NCI-H2029 (cell line): ENCODE data around the gene EML2.
"Not testable (repeated sequence)": the region's sequence is repeated elsewhere in the genome, so short reads cannot be mapped to it uniquely, and the experiment has no call there.

Source experiments
- DNase-seq: peaks from one replicate; lab custom pipeline; 2025; lab: John Stamatoyannopoulos, UW

The EML2 gene

DNA sequence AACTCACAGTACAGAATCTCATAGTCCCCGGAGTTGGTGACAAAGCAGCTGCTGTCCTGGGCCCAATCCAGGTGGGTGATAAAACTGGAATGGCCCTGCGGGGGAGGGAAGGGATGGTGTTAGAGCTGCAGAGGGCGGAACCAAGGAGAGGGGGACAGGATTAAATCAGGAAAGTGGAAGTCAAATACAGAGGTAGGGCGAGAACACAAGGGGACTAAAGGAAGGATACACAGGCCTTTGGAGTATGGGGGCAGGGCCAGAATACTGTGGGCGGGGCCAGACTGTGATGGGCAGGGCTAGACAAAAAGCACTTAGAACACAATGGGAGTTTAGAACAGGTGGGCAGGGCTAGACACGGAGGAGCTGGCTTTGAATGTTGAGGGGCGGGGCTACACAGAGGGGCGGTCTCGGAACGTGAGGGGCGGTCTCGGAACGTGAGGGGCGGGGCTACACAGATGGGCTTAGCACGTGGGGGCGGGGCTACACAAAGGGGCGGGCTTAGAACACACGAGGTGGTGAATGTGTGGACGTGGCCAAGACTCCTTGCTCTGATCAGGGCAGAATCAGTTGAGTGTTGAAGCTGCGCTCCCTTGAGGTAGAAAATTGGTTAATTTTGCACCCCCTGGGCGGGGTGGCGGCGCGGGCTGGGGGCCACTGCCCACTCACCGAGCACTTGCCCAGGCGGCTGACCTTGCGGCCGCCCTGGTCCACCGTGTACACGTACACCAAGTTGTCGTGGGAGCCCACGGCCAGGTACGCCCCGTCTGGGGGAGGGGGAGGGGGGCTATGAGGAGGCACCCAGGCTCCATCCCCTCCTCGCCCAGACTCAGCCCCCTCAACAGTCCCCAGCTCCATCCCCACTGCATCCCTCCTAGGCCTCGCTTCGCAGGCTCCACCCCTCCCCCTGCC is 23.1 kb downstream of the EML2 start:
- DNase-seq = peak; percentile 93

DNA sequence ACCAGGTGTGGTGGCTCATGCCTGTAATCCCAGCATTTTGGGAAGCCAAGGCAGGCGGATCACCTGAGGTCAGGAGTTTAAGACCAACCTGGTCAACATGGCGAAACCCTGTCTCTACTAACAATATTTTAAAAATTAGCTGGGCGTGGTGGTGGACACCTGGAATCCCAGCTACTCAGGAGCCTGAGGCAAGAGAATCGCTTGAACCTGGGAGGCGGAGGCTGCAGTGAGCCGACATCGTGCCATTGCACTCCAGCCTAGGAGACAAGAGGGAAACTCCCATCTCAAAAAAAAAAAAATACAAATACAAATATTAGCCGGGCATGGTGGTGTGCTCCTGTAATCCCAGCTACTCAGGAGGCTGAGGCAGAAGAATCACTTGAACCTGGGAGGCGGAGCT is 24.1 kb downstream of the EML2 start:
- not testable (repeated sequence) for DNase-seq

DNA sequence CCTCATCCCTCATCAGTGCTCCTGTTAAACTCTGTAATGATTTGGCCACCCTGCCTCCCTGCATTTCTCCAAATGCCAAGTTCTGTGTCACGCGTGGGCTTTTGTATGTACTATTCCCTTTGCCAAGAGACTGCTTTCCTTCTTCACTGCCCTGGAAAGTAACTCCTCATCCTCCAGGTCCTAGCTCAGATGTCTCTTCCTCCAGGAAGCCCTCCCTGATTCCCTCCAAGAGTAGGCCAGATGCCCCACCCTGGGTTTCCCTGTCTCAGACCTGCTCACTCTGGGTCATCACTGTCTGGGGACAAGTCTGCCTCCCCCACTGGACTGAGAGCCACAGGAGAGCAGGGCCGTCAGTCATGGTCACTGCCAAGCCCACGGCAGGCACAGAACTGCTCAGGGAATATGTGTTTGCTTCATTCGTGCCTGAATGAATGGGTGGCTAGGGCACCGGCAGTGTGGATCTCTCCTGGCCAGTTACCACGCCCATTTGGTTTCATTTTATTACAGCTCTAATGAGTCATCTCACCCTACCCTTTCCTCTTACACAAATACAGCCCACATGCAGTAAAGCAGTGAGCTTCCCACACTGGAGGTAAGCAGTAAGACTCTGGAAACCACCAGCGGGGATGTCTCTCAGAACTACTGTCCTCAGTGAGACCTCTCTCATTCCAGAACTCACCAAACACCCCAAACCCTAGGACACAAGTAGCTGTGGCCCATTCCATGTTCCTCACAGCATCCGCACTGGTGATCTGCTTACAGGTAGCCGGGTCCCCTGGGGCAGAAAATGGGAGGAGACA is 25.1 kb downstream of the EML2 start:
- peak; percentile 44 for DNase-seq

DNA sequence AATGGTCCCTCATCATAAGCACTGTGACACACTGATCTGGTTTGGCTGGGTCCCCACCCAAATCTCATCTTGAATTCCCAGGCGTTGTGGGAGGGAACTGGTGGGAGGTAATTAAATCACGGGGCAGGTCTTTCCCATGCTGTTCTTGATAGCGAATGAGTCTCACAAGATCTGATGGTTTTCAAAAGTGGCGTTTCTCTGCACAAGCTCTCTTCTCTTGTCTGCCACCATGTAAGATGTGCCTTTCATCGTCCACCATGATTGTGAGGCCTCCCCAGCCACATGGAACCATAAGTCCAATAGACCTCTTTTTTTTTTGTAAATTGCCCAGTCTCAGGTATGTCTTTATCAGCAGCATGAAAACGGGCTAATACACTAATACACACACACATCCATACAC is 30.2 kb downstream of the EML2 start:
- DNase-seq = no peak

DNA sequence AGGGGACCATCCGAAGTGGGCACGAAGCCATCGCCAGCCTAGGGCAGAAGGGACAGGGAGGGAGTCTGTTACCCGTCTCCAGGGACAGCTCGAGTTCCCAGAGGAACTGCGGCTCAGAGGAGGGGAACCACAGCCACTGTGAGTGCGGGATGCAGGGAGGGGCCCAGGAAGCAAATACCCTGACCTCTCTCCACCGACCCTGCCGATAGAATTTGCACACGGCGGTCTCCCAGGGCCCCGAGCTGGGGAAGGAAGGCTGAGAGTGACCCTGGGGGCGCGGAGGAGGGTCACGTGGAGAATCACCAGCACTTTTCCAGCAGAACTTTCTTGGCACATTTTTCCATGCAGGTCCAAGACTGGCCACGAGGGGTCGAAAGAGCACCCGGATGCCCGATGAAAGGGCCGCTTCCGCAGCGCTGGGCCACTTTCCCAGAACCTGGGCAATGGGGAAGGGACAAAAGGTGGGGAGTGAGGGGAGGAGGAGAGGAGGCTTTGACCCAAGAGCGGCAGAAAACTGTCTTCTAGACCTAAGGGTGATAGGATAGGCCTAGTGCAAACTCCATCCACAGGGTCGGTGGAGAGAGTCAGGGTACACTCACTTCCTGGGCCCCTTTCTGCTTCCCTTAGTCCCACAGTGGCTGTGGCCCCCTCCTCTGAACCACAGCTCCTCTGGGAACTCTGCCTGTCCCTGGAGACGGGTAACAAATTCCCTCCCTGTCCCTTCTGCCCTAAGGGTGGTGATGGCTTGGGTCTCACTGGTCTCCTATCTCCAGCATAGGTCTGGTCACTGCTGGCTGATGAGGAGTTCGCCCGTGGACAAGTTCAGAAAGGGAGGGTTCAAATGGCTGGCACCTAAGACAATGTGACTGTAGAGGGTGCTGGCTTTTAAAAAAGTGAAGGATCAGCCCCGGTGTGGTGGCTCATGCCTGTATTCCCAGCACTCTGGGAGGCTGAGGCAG is 31.8 kb downstream of the EML2 start:
- peak; percentile 14 for DNase-seq

DNA sequence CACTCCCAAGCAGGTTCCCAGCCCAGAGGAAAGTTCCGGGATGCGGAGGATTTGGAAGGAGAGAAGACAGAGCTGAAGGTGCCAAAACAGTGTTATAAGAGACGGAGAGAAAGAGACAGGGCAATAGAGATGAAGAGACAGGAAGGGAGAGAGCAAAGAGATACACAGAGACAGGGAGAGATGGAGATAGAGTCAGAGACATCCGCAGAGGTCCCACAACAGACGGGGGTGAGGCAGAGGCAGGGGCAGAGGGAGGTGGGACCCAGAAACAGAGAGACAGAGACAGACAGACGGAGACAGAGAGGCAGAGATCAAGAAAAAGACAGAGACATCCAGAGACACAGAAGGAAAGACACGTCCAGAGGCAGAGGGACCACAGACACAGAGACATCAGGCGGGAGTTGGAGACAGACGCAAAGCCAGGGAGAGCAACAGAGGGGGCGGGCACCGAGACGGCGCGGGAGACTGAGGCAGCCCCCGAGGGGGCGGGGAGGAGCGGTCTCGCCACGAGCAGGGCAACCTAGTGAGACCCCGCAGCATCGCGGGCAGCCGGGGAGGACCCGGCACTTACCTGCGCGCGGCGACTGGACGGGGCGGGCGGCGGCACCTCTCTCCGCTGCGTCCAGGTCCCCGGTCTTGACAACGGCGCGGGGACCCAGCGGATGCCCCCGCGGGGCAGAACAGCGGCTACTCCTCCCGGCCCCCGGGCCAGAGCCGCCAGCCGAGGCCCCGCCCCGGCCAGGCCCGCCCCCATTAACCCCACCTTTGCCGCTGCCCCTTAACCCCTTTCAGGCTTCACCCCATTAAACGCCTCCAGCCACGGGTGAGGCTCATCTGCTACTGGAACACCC is 37.4 kb downstream of the EML2 start, which contains the start of gene GPR4:
GPR4 (minus strand) TSS at position 689 of the 851 bp plus-strand sequence. CDS start 10,346 bp downstream, outside the sequence.
- no peak for DNase-seq

DNA sequence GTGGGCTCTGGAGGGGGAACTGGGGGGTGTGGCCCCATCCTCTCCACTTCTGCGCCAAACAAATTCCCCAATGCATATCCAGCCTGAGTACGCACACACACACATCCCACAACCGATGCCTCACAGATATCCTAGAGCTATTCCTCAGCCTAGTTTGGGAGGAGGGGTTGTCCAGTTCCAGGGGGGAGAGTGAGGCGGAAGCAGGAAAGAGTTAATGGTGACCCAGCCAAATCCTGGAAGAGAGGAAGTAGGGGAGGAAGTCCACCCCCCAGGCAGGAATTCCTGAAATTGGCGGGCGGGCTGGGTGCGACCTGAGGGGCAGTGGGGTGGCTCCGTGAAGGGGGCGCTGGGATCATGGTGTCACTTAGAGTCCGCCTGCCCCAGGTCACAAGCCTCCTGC is 38.1 kb downstream of the EML2 start:
- DNase-seq = no peak

DNA sequence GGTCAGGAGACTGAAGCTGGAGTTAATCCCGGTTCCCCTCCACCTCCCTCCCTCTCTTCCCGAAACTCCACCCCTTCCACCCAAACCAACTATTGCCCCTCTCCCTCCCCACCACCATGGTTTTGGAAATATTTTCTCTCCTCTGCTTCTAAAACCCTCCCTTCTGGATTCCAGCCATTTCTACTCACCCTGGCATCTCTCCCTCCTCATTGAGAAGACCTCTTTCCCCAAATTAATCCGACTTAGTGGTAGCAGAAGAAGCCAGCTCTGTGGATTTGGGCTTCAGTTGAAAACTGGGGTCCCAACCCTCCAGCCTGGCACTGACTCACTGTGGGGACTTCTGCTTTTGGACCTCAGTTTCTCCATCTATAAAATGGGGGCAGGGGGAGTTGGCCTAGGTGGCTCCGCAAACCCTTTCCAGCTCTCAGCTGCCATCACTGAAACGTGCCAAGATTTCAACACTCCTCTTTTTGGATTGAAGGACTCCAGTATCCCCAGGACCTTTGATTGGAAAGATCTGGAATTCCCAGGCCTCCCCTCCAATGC is 38.8 kb downstream of the EML2 start:
- DNase-seq = no peak

DNA sequence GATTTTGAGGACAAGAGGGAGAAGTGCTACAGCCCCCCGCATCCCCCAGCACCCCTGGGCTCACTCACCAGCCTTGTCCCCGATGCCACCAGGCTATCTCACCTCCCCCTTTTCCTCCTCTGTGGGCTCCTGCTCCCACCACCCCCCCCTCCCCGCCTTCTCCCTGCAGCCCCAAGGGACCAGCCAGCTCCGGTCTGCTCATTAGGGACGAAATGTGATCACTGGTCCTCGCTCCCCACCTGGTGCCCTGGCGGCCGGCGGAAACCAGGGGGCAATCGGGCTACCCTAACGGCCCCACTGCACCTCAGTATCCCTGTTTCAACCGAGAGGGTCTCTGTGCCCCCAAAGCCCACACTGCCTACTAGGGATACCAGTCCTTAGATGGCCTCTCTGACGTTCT is 39.9 kb downstream of the EML2 start:
- DNase-seq = no peak

DNA sequence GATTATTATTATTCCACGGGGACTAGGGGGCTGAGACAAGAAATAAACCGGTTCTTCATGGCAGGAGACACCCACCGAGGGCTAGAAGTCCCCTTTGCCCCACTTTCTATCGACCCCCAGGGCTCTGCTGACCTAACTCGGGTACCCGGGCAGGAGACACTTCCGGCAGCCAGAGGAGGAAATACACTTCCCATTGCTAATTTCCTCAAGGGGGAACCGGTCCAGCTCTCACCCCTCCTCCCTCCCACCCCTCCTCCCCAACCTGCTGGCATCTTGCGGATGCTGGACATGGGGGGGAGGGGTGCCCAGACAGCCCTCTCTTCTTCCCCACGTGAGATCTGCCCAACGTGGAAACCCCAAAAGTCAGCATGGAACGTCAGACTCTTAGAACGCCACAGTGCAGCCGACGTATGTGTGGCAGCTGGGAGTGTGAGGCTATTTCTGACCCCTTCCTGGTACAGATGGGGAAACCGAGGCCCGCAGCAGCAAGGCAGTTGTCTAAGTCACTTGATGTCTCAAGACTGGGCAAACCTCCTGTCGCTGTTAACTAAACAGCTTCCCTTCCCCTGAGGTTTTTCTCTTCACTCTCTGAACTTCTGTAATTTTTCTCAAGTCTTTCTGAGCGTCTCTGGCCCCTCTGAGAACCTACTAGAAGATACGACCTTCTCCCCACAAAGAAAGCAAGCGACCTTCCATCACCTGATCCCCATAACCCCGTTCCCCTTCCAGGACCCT is 40.8 kb downstream of the EML2 start:
- DNase-seq = no peak

DNA sequence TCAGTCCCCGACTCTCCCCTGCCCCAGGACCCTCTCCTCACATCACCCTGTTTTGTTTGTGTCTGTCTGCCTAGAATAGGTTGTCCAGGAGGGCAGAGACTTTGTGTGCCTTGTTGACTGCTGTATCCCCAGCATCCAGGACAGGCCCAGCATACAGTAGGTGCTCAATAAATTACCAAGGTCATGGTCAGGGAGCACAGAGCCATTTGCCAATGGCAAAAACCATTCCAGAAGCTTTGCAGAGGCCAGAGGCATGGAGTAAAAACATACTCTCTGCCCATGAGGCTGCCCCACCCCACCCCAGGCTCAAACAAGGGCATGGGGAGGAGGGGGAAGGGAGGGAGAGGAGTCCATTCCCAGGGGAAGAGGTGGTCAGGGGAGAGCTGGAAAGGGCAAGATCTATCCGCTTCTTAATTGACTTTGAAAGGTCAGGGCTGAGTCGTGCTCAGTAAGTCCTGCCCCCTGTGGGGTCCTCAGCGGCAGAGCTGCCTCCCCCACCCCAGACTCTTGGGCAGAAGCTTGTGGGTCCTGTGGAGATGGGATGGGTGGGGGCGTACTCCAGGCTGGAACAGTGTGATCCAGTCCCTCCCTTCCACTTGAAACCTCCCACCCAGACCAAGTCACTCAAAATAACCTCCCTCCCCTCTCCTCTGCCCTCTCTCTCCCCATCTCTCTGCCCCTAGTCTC is 41.6 kb downstream of the EML2 start:
- DNase-seq = no peak

DNA sequence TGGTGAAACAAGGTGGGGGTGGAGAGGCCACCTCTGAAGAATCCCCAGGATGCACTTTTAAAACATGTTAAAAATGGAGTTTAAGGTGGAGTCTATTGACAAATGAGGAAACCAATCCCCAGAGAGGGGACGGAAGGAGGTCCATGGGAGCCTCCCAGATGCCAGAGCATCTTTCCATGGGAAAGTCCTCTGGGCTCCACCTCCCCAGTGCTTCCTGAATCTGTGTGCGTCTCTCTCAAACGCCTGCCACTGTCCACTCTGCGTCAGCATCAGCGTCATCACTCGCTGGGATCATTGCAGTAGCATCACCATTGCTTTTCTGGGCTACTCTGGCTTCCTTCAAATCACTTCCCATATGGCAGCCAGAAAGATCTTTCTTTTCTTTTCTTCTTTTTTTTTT is 43.4 kb downstream of the EML2 start:
- DNase-seq = no peak

DNA sequence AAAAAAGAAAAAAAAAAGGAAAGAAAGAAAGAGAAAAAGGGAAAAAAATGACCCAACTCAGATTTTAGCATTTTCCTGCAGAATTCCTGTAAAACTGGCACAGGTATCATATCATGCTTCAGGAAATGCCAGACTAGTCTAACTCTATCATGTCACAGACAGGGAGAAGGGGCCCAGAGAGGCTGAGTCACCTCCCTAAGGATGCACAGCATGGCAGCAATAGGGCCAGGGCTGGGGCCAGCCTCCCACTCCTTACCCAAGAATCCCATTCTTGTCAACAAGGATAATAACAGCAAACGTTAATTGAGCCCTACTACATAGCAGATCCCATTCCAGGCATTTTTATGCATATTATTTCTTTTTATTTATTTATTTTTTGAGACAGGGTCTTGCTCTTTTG is 45.7 kb downstream of the EML2 start:
- no peak for DNase-seq

DNA sequence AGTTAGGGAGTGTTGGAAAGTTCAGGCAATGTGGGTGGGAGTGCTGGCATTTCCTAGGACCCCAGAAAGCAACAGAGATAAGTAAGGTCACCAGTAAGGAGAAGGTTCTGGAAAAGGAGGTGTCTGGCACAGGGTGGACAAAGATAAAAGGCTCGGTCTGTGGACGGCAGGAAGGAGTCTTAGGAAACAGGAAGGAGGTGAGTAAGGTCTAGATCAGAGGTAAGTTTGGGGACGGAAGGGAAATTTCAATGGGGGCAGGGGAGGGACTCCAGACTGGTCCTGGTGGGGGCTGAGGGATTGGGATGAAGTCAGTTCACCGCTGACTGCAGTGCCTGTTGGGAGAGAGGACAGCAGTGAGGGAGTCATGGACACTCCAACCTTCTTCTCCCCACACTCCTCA is 46.8 kb downstream of the EML2 start:
- DNase-seq = no peak

DNA sequence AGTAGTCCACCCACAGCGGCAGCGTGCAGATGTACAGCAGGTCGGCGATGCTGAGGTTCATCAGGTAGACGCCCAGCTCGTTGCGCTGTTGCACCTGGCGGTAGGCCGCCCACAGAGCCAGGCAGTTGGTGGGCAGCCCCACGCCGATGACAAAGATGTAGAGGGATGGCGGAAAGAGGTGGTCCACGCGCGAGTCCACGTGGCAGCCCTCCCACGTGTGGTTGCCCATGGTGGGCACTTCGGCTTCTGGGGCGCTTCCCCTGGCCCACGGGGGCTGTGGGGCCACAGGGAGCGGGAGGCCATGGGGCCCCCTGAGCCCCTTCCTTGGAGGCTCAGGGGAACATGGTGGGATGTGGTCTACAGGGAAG is 47.6 kb downstream of the EML2 start:
- no peak for DNase-seq

DNA sequence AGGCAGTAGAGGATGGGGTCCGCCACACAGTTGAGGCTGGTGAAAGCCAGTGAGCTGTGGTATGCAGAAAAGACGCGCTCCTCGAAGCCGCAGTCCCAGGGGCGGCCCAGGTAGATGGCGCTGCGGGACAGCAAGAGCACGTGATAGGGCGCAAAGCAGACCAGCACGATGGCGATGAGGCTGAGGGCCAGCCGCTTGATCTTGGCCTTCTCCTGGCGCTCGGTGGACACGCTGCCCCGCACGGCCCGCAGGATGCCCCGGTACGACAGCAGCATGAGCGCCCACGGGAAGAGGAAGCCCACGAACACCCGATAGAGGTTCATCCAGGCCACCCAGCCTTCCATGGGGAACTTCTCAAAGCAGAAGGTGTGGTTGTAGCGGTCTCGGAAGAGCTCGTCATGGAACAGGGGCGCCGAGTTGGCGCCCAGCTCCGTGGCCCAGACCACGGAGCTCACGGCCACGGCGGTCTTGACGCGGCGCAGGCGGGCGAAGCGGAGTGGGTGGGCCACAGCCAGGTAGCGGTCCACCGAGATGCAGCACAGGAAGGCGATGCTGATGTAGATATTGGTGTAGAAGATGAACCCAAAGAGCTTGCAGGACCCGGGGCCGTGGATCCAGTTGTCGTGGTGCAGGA is 48.1 kb downstream of the EML2 start:
- peak; percentile 27 for DNase-seq

DNA sequence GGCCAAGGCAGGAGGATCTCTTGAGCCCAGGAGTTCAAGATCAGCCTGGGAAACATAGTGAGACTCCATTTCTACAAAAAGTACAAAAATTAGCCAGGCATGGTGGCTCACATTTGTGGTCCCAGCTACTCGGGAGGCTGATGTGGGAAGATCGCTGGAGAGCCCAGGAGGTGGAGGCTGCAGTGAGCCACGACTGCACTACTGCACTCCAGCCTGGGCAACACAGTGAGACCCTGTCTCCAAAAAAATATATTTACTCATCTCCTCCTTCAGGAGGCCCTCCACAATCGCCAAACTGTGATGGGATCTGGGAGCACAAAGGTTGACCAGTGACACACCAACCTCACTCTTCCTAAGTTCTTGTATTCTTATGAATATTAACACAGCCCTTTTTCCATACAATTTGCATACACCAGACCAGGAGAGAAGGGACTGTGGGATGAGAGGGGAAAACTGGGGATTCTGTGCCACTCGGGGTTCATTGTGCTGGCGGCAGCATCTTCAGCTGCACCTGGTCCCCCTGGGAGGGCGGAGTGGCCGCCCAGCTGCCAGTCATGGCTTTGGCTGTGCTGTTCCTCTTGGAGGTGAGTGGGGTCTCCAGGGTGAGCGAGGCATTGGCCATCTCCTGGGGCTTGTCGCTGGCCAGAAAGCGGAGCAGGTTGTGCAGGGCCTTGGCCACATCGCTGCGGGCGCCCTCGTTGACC is 48.7 kb downstream of the EML2 start:
- DNase-seq = no peak

DNA sequence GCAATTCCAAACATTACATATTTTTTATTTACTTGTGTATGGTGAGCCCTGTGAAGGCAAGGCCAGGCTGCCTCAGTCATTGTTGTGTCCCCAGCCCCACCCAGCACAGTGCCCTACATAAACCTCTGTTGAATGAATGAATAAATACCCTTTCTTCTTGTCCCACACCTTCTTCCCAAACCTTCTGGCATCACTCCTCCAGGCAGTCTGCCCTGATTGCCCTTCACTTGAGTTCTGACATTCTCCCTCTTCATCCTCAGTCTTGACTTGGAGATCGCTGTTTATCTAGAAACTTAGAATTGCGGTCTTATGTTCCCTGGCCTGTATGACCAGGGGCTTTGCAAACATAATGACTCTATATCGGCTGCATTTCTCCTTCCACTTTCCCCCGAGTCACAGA is 49.4 kb downstream of the EML2 start:
- DNase-seq = no peak
